ENCODE measurements around the gene SKIC3.

Gene SKIC3

GRCh38 chr5:95555553-95555952 is 776 bp upstream of the SKIC3 start:
- DNase-seq (ENCODE audit: low spot score) = no peak
- no peak for TF ChIP-seq CTCF (IDR thresholded peaks at IDR 0.05; ENCODE audit: extremely low read depth, missing control alignments)

- no peak for TF ChIP-seq CTCF (IDR thresholded peaks at IDR 0.05; ENCODE audit: extremely low read depth, missing control alignments)
- DNase-seq (ENCODE audit: low spot score) = no peak
Measured at GRCh38 chr5:95554331-95554646, 488 bp downstream of the SKIC3 start.

GRCh38 chr5:95549030-95549429 is 5.7 kb downstream of the SKIC3 start:
- DNase-seq (ENCODE audit: low spot score) = no peak
- TF ChIP-seq CTCF (IDR thresholded peaks at IDR 0.05; ENCODE audit: extremely low read depth, missing control alignments) = no peak

- no peak for DNase-seq (ENCODE audit: low spot score)
Measured at GRCh38 chr5:95543017-95543705, 11.6 kb downstream of the SKIC3 start.

GRCh38 chr5:95537501-95537900 is 17.3 kb downstream of the SKIC3 start:
- DNase-seq (ENCODE audit: low spot score) = no peak
- TF ChIP-seq CTCF (IDR thresholded peaks at IDR 0.05; ENCODE audit: extremely low read depth, missing control alignments) = no peak

More at GRCh38 chr5:95543017-95543705, 11.6 kb downstream of the SKIC3 start:
- TF ChIP-seq CTCF (IDR thresholded peaks at IDR 0.05; ENCODE audit: extremely low read depth, missing control alignments) = no peak

- no peak for TF ChIP-seq CTCF (IDR thresholded peaks at IDR 0.05; ENCODE audit: extremely low read depth, missing control alignments)
- no peak for DNase-seq (ENCODE audit: low spot score)
Measured at GRCh38 chr5:95533761-95534160, 21.0 kb downstream of the SKIC3 start.

GRCh38 chr5:95533106-95533505 is 21.7 kb downstream of the SKIC3 start:
- TF ChIP-seq CTCF (IDR thresholded peaks at IDR 0.05; ENCODE audit: extremely low read depth, missing control alignments) = no peak
- DNase-seq (ENCODE audit: low spot score) = no peak

Measured in GM20000 (cell line).